ENCODE results near the gene CDYL2.

- TF ChIP-seq CTCF (IDR thresholded peaks at IDR 0.05) (no peak), MXI1 (IDR thresholded peaks at IDR 0.05; ENCODE audit: low read depth, low read length) (no peak), FOXM1 (IDR thresholded peaks at IDR 0.05; ENCODE audit: low read depth) (no peak), USF1 (IDR thresholded peaks at IDR 0.05; ENCODE audit: borderline replicate concordance, low read depth) (no peak), RAD21 (IDR thresholded peaks at IDR 0.05; ENCODE audit: low read length) (no peak), EP300 (IDR thresholded peaks at IDR 0.05; ENCODE audit: borderline replicate concordance in 1 of 2, low read depth in 1 of 2, low read length in 1 of 2) (no peak), POLR2AphosphoS5 (IDR thresholded peaks at IDR 0.05; ENCODE audit: low read depth, low read length) (no peak), JUND (IDR thresholded peaks at IDR 0.05) (no peak), YY1 (IDR thresholded peaks at IDR 0.05; ENCODE audit: low read depth) (no peak), SIN3A (IDR thresholded peaks at IDR 0.05; ENCODE audit: borderline replicate concordance, low read depth, low read length) (no peak)
Observed at GRCh38 chr16:80665356-80665755, 139.0 kb downstream of the CDYL2 start.
